Breast epithelium (tissue), 4 donors: ENCODE measurements around the gene HEG1. TPM values are rescaled to one million over a fixed set of nuclear protein-coding genes. Genes with fewer than 3 reads are reported as not detected.

Source experiments
- DNase-seq, 2 donors: peaks; one replicate each; pipeline ENCODE4 v3.0.0-alpha.2; 2019; ENCODE audit warnings: low spot score in 2 of 2
- H3K27ac ChIP-seq, 2 donors: fragments of 200-600 bp; sonication (generic) in 1 of 2; one replicate each; pipeline ENCODE4 v1.5.1; 2016 to 2019; ENCODE audit warnings: mild to moderate bottlenecking in 1 of 2
- H3K27me3 ChIP-seq, 2 donors: fragments of 200-600 bp; sonication (generic) in 1 of 2; one replicate each; pipeline versions ENCODE4 v1.5.1 to v1.6.0; 2017 to 2019; ENCODE audit warnings: control low read depth in 1 of 2, mild to moderate bottlenecking in 1 of 2
- H3K36me3 ChIP-seq: fragments of 200-600 bp; one replicate; pipeline ENCODE4 v1.5.1; 2019
- H3K4me1 ChIP-seq, 2 donors: fragments of 200-600 bp; sonication (generic); one replicate each; pipeline ENCODE4 v1.5.1; 2016 to 2019; ENCODE audit warnings: control low read depth in 1 of 2
- H3K4me3 ChIP-seq, 3 donors: fragments of 200-600 bp; sonication (generic); 1 replicate in 2 of 3; 2 replicates in 1 of 3; pipeline ENCODE4 v1.5.1; 2016 to 2019; ENCODE audit warnings: mild to moderate bottlenecking in 3 of 3, moderate library complexity in 2 of 3
- H3K9me3 ChIP-seq, 2 donors: fragments of 200-600 bp; sonication (generic) in 1 of 2; one replicate each; pipeline ENCODE4 v1.5.1; 2016 to 2019; ENCODE audit warnings: control low read depth in 1 of 2
- POLR2A ChIP-seq: fragments of 450-650 bp; IDR thresholded peaks from one replicate; pipeline ENCODE4 v1.6.1; 2016; ENCODE audit warnings: antibody characterized with exemption, mild to moderate bottlenecking, moderate library complexity
- POLR2AphosphoS5 ChIP-seq, 3 donors: sonication (generic); formaldehyde crosslinking; IDR thresholded peaks; one replicate each; pipeline ENCODE4 v1.6.1; 2017; ENCODE audit warnings: antibody characterized with exemption in 3 of 3
- intact Hi-C: fragments of 100-400 bp; cut with DNase I; formaldehyde crosslinking; loops from one replicate; pipeline ENCODE4 v1.15.1; 2023; ENCODE audit warnings: low total_unique reads
- total RNA-seq, 3 donors: library from RNA; depleted of rRNA; stranded (reverse); fragments of >200 nt; gene quantifications; one replicate each; pipeline ENCODE4 v1.1.0, GENCODE V29; 2016
- TF ChIP-seq, protein P1 (sequence below), 3 donors: fragments of 450-650 bp; IDR thresholded peaks; one replicate each; pipeline ENCODE4 v1.5.1; 2016 to 2017; ENCODE audit warnings: antibody characterized with exemption in 3 of 3, mild to moderate bottlenecking in 3 of 3, moderate library complexity in 3 of 3

HEG1 gene
- total RNA-seq, 3 donors from 2014 or later, result 36.0 to 45.9 (median 45.1) TPM

DNA sequence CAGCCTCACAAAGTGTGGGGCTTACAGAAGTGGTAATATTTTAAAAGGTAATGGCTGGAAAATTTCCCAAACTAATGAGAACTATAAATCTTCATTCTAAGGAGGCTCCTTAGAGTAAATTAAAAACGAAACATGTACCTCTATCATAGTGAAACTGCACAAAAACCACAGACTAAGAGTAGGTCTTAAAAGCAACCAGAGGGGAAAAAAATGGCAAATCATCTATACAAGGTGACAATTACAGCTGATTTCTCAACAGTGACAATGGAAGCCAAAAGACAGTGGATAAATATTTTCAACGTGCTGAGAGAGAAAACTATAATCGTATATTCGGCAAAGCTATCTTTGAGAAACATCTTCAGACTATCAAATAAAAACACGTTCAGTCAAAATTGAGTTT is 20.6 kb downstream of the HEG1 start:
- no peak overlapping the region for H3K27ac ChIP-seq
- intact Hi-C loops, result no loop called here
- DNase-seq, result no peak
- no peaks in the 10 kb centered on the region for H3K27me3 ChIP-seq
- H3K9me3 ChIP-seq, result no peaks in the 10 kb centered on the region
- H3K36me3 ChIP-seq, result no peaks in the 10 kb centered on the region
- H3K4me1 ChIP-seq, result no peaks in the 10 kb centered on the region
- TF ChIP-seq, protein P1, sequence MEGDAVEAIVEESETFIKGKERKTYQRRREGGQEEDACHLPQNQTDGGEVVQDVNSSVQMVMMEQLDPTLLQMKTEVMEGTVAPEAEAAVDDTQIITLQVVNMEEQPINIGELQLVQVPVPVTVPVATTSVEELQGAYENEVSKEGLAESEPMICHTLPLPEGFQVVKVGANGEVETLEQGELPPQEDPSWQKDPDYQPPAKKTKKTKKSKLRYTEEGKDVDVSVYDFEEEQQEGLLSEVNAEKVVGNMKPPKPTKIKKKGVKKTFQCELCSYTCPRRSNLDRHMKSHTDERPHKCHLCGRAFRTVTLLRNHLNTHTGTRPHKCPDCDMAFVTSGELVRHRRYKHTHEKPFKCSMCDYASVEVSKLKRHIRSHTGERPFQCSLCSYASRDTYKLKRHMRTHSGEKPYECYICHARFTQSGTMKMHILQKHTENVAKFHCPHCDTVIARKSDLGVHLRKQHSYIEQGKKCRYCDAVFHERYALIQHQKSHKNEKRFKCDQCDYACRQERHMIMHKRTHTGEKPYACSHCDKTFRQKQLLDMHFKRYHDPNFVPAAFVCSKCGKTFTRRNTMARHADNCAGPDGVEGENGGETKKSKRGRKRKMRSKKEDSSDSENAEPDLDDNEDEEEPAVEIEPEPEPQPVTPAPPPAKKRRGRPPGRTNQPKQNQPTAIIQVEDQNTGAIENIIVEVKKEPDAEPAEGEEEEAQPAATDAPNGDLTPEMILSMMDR (IDR thresholded peaks at IDR 0.05), result no peak
- no peak for TF ChIP-seq POLR2AphosphoS5 (IDR thresholded peaks at IDR 0.05)
- no peak for TF ChIP-seq POLR2A
- H3K4me3 ChIP-seq, result no peak overlapping the region

DNA sequence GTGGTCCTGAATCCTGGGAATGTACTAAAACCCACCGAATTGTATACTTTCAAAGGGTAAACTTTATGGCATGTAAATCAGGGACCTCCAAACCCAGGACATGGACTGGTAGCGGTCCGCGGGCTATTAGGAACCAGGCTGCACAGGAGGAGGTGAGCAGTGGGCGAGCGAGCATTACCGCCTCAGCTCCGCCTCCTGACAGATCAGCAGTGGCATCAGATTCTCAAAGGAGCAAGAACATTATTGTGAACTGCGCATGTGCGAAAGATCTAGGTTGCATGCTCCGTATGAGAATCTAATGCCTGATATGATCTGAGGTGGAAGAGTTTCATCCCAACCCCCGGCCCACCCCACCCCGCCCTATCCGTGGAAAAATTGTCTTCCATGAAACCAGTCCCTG is 22.2 kb downstream of the HEG1 start:
- no peaks in the 10 kb centered on the region for H3K4me1 ChIP-seq
- H3K27me3 ChIP-seq, result no peaks in the 10 kb centered on the region
- no peak overlapping the region for H3K27ac ChIP-seq
- DNase-seq, result no peak
- H3K9me3 ChIP-seq, result no peaks in the 10 kb centered on the region
- H3K4me3 ChIP-seq, result no peak overlapping the region
- TF ChIP-seq POLR2A (no peak), POLR2AphosphoS5 (IDR thresholded peaks at IDR 0.05) (no peak)
- TF ChIP-seq, protein P1 (IDR thresholded peaks at IDR 0.05), result no peak
- intact Hi-C loops, result no loop called here
- no peaks in the 10 kb centered on the region for H3K36me3 ChIP-seq

DNA sequence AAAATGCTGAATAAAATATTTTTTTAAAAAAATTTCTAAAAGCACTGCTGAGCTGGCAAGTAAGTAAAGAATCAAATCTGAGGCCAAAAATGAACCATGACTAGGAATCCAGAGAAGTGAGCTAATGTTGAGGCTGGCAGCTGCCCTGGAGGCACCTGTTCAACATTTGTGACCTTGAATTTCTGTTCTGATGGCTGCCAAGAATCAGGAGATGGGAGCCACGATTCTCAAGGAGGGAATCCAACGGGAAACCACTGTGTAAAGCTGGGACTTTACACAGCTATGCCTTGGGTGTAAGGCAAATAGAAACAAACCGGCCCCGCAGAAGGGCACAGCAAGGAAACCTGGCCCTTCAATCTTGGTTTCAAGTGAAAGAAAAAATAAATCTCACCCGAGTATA is 22.7 kb downstream of the HEG1 start:
- Histone ChIP-seq H3K27ac (no peak overlapping the region), H3K9me3 (no peaks in the 10 kb centered on the region), H3K4me3 (no peak overlapping the region), H3K36me3 (no peaks in the 10 kb centered on the region), H3K4me1 (no peaks in the 10 kb centered on the region), H3K27me3 (no peaks in the 10 kb centered on the region)
- TF ChIP-seq, protein P1 (IDR thresholded peaks at IDR 0.05), result no peak
- no peak for TF ChIP-seq POLR2A
- TF ChIP-seq POLR2AphosphoS5 (IDR thresholded peaks at IDR 0.05), result no peak
- DNase-seq, result no peak
- intact Hi-C loops, result no loop called here

DNA sequence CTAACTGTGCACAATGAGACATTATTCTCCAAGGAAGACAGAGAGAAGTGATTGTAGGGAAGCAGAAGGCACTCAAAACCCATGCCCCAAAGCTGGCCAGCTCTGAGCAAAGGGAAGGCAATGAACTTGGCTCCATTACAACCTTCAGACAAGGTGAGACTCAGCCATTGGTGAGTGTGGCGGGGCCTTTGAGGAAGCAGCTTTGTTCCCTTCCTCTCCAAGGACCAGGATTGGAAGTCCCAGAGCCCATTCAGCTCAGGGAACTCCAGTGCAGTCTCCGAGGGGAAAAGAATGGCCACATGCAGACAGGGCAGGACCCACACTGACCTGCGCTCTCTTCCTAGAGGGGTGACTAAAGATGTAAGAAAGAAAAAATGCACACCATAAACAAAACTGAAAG is 23.1 kb downstream of the HEG1 start:
- Histone ChIP-seq H3K36me3 (no peaks in the 10 kb centered on the region), H3K4me1 (no peaks in the 10 kb centered on the region), H3K27ac (peak overlapping the region in 1 of 2 donors; percentile 43), H3K4me3 (no peak overlapping the region), H3K27me3 (no peaks in the 10 kb centered on the region), H3K9me3 (no peaks in the 10 kb centered on the region)
- intact Hi-C loops, result no loop called here
- TF ChIP-seq POLR2AphosphoS5 (IDR thresholded peaks at IDR 0.05), result no peak
- no peak for TF ChIP-seq POLR2A
- TF ChIP-seq, protein P1 (IDR thresholded peaks at IDR 0.05), result no peak
- DNase-seq, result no peak

DNA sequence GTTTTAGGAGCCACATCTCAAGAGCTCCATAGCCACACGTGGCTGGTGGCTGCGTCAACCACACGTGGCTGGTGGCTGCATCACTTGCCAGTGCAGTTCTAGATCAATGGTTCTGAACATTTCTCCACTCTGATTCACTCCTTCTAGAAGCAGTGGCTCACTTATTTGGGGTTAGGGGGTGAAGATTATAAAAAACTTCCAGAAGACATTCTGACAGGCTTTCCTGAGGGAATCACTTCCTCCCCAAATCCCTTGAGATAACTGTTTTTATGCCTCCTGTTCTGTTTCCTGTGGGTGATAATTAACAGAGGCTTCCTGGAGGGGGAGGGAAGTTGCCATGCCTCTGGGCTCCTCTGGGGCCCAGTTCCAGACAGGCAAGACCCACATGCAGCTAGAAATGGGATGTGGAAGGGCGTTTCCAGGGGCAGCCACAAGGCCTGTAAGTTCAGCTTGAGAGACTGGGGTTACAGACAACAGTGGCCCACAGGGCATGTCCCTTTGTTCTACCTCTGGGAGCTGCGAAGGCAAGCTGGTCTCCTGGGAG is 23.6 kb downstream of the HEG1 start:
- Histone ChIP-seq H3K4me3 (no peak overlapping the region), H3K27me3 (no peaks in the 10 kb centered on the region), H3K4me1 (no peaks in the 10 kb centered on the region), H3K27ac (peak overlapping the region in 1 of 2 donors; percentile 43), H3K36me3 (no peaks in the 10 kb centered on the region), H3K9me3 (no peaks in the 10 kb centered on the region)
- DNase-seq, result no peak
- intact Hi-C loops, result no loop called here
- TF ChIP-seq POLR2AphosphoS5 (IDR thresholded peaks at IDR 0.05) (no peak), POLR2A (no peak)
- TF ChIP-seq, protein P1 (IDR thresholded peaks at IDR 0.05), result no peak
